Fibroblast of lung (primary cell): Measurements from ENCODE around the gene NEDD4L.

Experiments
- EZH2 ChIP-seq: IDR thresholded peaks from 2 replicates; pipeline ENCODE4 v1.5.1; 2012; ENCODE audit warnings: low read length, control low read depth, mild to moderate bottlenecking; ENCODE audit errors: missing control alignments
- TF ChIP-seq, protein P1 (sequence below), 2 donors: IDR thresholded peaks in 1 of 2; conservative IDR thresholded peaks in 1 of 2; 1 replicate in 1 of 2; 2 replicates in 1 of 2; pipeline ENCODE4 v1.5.1; 2011 to 2012; ENCODE audit warnings: low read length in 2 of 2, control low read depth in 1 of 2, inconsistent platforms in 1 of 2, low read depth in 1 of 2, mild to moderate bottlenecking in 1 of 2

DNA sequence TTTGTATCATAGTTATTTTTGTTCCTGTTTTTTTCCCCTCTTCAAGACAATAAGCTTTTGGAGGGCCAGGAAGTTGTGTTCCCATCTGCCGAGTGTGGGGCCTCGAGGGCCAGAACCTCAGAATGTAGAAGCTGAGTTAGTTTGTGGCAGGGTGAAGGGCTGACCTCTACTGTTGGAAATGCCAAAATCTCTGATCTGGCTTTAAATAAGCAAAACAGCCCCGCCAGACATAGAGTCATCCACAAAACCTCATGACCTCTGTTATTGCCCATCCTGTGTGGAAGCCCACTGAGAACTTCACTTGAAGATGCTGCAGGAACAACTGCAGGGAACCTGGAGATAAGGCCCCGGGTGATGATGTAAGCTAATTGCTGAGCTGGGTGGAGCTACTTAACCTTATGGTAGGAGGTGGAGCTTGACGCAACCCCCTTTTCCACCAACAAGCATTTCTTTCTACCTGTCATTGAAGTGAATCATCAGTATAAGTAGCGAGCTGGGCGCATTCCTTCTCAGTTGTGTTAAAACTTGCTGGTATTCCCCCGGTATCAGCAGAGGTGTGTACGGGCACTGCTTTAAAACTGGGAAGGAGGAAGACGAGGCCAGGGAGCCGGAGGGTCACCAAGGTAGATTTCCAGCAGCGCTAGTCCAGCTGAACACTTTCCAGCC is 177.2 kb downstream of the NEDD4L start:
- TF ChIP-seq, protein P1, sequence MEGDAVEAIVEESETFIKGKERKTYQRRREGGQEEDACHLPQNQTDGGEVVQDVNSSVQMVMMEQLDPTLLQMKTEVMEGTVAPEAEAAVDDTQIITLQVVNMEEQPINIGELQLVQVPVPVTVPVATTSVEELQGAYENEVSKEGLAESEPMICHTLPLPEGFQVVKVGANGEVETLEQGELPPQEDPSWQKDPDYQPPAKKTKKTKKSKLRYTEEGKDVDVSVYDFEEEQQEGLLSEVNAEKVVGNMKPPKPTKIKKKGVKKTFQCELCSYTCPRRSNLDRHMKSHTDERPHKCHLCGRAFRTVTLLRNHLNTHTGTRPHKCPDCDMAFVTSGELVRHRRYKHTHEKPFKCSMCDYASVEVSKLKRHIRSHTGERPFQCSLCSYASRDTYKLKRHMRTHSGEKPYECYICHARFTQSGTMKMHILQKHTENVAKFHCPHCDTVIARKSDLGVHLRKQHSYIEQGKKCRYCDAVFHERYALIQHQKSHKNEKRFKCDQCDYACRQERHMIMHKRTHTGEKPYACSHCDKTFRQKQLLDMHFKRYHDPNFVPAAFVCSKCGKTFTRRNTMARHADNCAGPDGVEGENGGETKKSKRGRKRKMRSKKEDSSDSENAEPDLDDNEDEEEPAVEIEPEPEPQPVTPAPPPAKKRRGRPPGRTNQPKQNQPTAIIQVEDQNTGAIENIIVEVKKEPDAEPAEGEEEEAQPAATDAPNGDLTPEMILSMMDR (conservative IDR thresholded peaks at IDR 0.05 in 1 of 2, IDR thresholded peaks at IDR 0.05 in 1 of 2; ENCODE audit: low read depth in 1 of 2, low read length in 2 of 2): no peak
- TF ChIP-seq EZH2: no peak
